ENCODE measurements around the gene TFCP2L1.

DNA sequence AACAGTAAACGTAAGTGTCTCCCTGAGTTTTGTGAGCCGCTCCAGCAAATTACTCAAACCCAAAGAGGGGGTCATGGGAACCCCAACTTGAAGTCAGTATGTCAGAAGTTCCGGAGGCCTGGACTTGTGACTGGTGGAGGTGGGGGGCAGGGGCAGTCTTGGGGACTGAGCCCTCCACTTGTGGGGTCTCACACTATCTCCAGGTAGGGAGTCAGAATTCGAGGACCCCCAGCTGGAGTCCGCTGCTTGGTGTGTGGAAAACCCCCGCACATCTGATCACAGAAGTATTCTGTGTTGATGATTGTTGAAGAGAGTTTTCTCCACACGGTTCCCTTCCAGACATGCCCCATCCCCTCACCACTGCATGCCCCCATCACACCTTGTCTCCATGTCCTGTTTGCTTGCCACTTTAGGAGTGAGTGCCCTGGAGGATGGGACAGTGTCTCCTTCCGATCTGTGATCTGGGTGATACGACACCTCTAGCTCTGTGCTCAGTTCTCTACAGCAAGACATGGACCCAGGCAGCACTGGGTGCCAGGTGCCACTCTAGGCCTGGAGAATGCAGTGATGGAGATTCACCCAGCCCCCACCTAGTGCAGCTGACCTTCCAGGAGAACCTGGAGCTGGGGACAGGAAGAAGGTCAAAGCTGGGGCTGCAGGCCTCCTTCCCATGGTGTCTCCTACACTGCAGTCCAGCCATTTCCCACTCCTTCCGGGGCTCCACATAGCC, 85.6 kb downstream of the TFCP2L1 start:
- TF ChIP-seq, protein P1, sequence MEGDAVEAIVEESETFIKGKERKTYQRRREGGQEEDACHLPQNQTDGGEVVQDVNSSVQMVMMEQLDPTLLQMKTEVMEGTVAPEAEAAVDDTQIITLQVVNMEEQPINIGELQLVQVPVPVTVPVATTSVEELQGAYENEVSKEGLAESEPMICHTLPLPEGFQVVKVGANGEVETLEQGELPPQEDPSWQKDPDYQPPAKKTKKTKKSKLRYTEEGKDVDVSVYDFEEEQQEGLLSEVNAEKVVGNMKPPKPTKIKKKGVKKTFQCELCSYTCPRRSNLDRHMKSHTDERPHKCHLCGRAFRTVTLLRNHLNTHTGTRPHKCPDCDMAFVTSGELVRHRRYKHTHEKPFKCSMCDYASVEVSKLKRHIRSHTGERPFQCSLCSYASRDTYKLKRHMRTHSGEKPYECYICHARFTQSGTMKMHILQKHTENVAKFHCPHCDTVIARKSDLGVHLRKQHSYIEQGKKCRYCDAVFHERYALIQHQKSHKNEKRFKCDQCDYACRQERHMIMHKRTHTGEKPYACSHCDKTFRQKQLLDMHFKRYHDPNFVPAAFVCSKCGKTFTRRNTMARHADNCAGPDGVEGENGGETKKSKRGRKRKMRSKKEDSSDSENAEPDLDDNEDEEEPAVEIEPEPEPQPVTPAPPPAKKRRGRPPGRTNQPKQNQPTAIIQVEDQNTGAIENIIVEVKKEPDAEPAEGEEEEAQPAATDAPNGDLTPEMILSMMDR (IDR thresholded peaks at IDR 0.05), result no peak
- TF ChIP-seq POLR2A (IDR thresholded peaks at IDR 0.05), result no peak
